Stomach (tissue), 9 donors: Measurements from ENCODE around the gene FBXW7. TPM values are rescaled to one million over a fixed set of nuclear protein-coding genes. Genes with fewer than 3 reads are reported as not detected.
A peak's percentile ranks its signal among the peaks of the same experiment; 100 is the strongest.

Experiments used
- DNase-seq, 2 donors: peaks; one replicate each; pipeline versions ENCODE4 v3.0.0 to v3.0.0-alpha.2; 2013 to 2019
- H3K27ac ChIP-seq, 5 donors: fragments of 200-600 bp in 4 of 5; sonication (generic) in 4 of 5; one replicate each; pipeline ENCODE4 v1.5.1; 2013 to 2019; ENCODE audit warnings: mild to moderate bottlenecking in 1 of 5, moderate library complexity in 1 of 5
- H3K27me3 ChIP-seq, 3 donors: fragments of 200-600 bp; sonication (generic); one replicate each; pipeline ENCODE4 v1.5.1; 2017 to 2019; ENCODE audit warnings: mixed run types in 1 of 3
- H3K36me3 ChIP-seq, 4 donors: fragments of 200-600 bp; sonication (generic); 1 replicate in 3 of 4; 2 replicates in 1 of 4; pipeline ENCODE4 v1.5.1; 2016 to 2019
- H3K4me1 ChIP-seq, 4 donors: fragments of 200-600 bp; sonication (generic); one replicate each; pipeline ENCODE4 v1.5.1; 2016 to 2019
- H3K4me3 ChIP-seq, 4 donors: fragments of 200-600 bp; sonication (generic) in 3 of 4; one replicate each; pipeline ENCODE4 v1.5.1; 2016 to 2019; ENCODE audit warnings: mild to moderate bottlenecking in 1 of 4
- H3K9me3 ChIP-seq, 4 donors: fragments of 200-600 bp; sonication (generic); one replicate each; pipeline ENCODE4 v1.5.1; 2016 to 2019
- EP300 ChIP-seq: sonication (generic); formaldehyde crosslinking; IDR thresholded peaks from one replicate; pipeline ENCODE4 v1.6.1; 2017; ENCODE audit warnings: antibody characterized with exemption
- POLR2A ChIP-seq, 4 donors: fragments of 450-650 bp; IDR thresholded peaks; one replicate each; pipeline ENCODE4 v1.6.1; 2016; ENCODE audit warnings: antibody characterized with exemption in 4 of 4, control low read depth in 2 of 4, mild to moderate bottlenecking in 1 of 4, moderate library complexity in 1 of 4
- POLR2AphosphoS5 ChIP-seq, 3 donors: sonication (generic); formaldehyde crosslinking; IDR thresholded peaks; one replicate each; pipeline ENCODE4 v1.6.1; 2016; ENCODE audit warnings: antibody characterized with exemption in 3 of 3
- WGBS, 5 donors: extraction: QIAGEN DNeasy Blood & Tissue Kit in 3 of 5; methylation state at CpG; one replicate each; pipeline versions ENCODE4 v1.1.5 to v1.1.7; 2013 to 2018; 5-methylcytosine and 5-hydroxymethylcytosine counted together
- intact Hi-C: fragments of 100-400 bp; cut with DNase I; formaldehyde crosslinking; loops from one replicate; pipeline ENCODE4 v1.15.1; 2023; ENCODE audit warnings: low total_unique reads
- polyA plus RNA-seq, 3 donors: library from polyadenylated mRNA; stranded (reverse); fragments of 200-250 nt; gene quantifications; one replicate each; pipeline ENCODE4 v1.2.3, GENCODE V29; 2013
- total RNA-seq, 5 donors: library from RNA; depleted of rRNA; stranded (reverse); fragments of >200 nt; gene quantifications; one replicate each; pipeline versions ENCODE4 v1.1.0 to v1.2.3, GENCODE V29; 2014 to 2016
- TF ChIP-seq, protein P1 (sequence below), 7 experiments: fragments of 450-650 bp in 4 of 7; fragments of 200-600 bp in 3 of 7; sonication (generic) in 3 of 7; IDR thresholded peaks; one replicate each; pipeline ENCODE4 v1.5.1; 2016 to 2019; ENCODE audit warnings: antibody characterized with exemption in 7 of 7, control low read depth in 2 of 7, mild to moderate bottlenecking in 1 of 7
- donor health status: healthy with polysubstance abuse.
- donor health status: Bipolar disorder and iron deficiency.
- donor health status: healthy.

FBXW7 gene
- total and polyA plus RNA-seq, 8 donors = 8.7 to 119 (median 25.1) TPM

- H3K27me3 ChIP-seq = no peaks in the 10 kb centered on the region
- no peak overlapping the region for H3K4me3 ChIP-seq
- peaks cover 9 to 49% (median 24%) of the 10 kb centered on the region in 4 donors for H3K4me1 ChIP-seq
- no peaks in the 10 kb centered on the region for H3K9me3 ChIP-seq
- H3K27ac ChIP-seq = no peak overlapping the region
- TF ChIP-seq, protein P1, sequence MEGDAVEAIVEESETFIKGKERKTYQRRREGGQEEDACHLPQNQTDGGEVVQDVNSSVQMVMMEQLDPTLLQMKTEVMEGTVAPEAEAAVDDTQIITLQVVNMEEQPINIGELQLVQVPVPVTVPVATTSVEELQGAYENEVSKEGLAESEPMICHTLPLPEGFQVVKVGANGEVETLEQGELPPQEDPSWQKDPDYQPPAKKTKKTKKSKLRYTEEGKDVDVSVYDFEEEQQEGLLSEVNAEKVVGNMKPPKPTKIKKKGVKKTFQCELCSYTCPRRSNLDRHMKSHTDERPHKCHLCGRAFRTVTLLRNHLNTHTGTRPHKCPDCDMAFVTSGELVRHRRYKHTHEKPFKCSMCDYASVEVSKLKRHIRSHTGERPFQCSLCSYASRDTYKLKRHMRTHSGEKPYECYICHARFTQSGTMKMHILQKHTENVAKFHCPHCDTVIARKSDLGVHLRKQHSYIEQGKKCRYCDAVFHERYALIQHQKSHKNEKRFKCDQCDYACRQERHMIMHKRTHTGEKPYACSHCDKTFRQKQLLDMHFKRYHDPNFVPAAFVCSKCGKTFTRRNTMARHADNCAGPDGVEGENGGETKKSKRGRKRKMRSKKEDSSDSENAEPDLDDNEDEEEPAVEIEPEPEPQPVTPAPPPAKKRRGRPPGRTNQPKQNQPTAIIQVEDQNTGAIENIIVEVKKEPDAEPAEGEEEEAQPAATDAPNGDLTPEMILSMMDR (IDR thresholded peaks at IDR 0.05) = no peak
- DNase-seq = no peak
- H3K36me3 ChIP-seq = no peaks in the 10 kb centered on the region
- intact Hi-C loops = no loop called here
- WGBS, 5 donors = 80 to 90% (median 85%) methylated on average over 2 of the region's 2 CpGs
Observed at GRCh38 chr4:152462047-152462446, 73.8 kb downstream of the FBXW7 start.

- no peaks in the 10 kb centered on the region for H3K9me3 ChIP-seq
- no peaks in the 10 kb centered on the region for H3K27me3 ChIP-seq
- H3K36me3 ChIP-seq = no peaks in the 10 kb centered on the region
- TF ChIP-seq POLR2A (IDR thresholded peaks at IDR 0.05) (no peak), EP300 (no peak), POLR2AphosphoS5 (IDR thresholded peaks at IDR 0.05) (no peak)
- TF ChIP-seq, protein P1 (IDR thresholded peaks at IDR 0.05) = no peak
- DNase-seq = no peak
- H3K4me1 ChIP-seq = peaks cover 9 to 51% (median 24%) of the 10 kb centered on the region in 4 donors
- H3K4me3 ChIP-seq = no peak overlapping the region
- WGBS, 5 donors = 71 to 95% (median 89%) methylated on average over 1 of the region's 1 CpG
- intact Hi-C loops = no loop called here
- no peak overlapping the region for H3K27ac ChIP-seq
Observed at GRCh38 chr4:152460488-152460887, 75.4 kb downstream of the FBXW7 start.

DNA sequence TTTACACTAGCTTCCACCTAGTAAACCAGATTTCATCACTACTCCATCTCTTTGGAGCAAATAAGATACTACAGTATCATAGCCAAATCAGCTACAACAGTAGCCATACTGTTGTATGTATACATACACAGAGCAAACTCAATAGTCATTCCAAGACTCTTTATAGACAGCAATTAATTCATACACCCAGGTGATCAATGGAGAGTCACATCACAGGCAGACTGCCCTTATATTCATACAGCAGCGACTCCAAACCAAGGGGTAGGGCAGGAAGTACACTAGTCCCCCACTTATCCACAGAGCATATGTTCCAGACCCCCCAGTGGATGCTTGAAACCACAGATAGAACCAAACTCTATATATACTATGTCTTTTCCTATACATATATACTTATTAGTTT is 76.6 kb downstream of the FBXW7 start:
- Histone ChIP-seq H3K27me3 (no peaks in the 10 kb centered on the region), H3K27ac (peak overlapping the region in 1 of 5 donors; percentile 53), H3K4me3 (no peak overlapping the region), H3K4me1 (peaks cover 6 to 49% (median 18%) of the 10 kb centered on the region in 4 donors), H3K36me3 (no peaks in the 10 kb centered on the region), H3K9me3 (no peaks in the 10 kb centered on the region)
- DNase-seq = no peak
- no peak for TF ChIP-seq POLR2AphosphoS5 (IDR thresholded peaks at IDR 0.05)
- intact Hi-C loops = no loop called here
- WGBS, 5 donors = 88 to 98% (median 93%) methylated on average over 1 of the region's 1 CpG

DNA sequence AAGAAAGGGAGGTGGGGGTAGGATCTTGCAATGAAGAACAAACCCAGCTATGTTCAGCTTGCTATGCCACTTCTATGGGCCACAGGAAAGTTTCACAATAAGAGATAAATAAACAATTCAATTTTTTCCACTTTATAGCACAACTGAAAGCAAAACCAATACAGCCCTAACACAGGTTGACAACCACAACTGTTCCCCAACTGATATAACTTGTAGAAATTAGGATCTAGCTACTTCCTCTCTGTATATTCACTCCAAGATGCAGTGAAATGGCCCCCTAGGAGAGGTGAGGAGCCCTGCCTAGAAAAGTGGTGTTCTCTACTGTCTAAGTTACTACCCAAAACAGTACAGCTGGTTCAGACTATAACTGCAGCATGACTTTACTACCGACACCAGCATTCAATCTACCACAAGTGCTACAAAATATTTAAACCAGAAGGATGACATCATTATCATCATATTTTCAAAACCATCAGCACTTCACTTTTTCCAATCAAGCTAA is 77.0 kb downstream of the FBXW7 start:
- WGBS, 5 donors = 76 to 86% (median 79%) methylated on average over 1 of the region's 1 CpG
- no peak for DNase-seq
- no peaks in the 10 kb centered on the region for H3K9me3 ChIP-seq
- H3K27me3 ChIP-seq = no peaks in the 10 kb centered on the region
- TF ChIP-seq POLR2AphosphoS5 (IDR thresholded peaks at IDR 0.05) = no peak
- no peak for TF ChIP-seq EP300
- TF ChIP-seq POLR2A (IDR thresholded peaks at IDR 0.05) = no peak
- TF ChIP-seq, protein P1 (IDR thresholded peaks at IDR 0.05) = no peak
- H3K4me1 ChIP-seq = peaks cover under 1 to 45% (median 15%) of the 10 kb centered on the region in 4 donors
- peak overlapping the region in 1 of 5 donors; percentile 53 for H3K27ac ChIP-seq
- H3K4me3 ChIP-seq = no peak overlapping the region
- H3K36me3 ChIP-seq = no peaks in the 10 kb centered on the region
- intact Hi-C loops = no loop called here

GRCh38 chr4:152456609-152457008 is 79.3 kb downstream of the FBXW7 start:
- TF ChIP-seq POLR2A (IDR thresholded peaks at IDR 0.05) (no peak), EP300 (no peak), POLR2AphosphoS5 (IDR thresholded peaks at IDR 0.05) (no peak)
- TF ChIP-seq, protein P1 (IDR thresholded peaks at IDR 0.05) = no peak
- no peak overlapping the region for H3K27ac ChIP-seq
- 67 to 86% (median 85%) methylated on average over 2 of the region's 2 CpGs for WGBS, 5 donors

More at GRCh38 chr4:152456609-152457008, 79.3 kb downstream of the FBXW7 start:
- Histone ChIP-seq H3K27me3 (no peaks in the 10 kb centered on the region), H3K36me3 (no peaks in the 10 kb centered on the region), H3K4me3 (no peak overlapping the region), H3K9me3 (no peaks in the 10 kb centered on the region), H3K4me1 (peaks cover 0 to 36% (median 4%) of the 10 kb centered on the region in 4 donors)
- intact Hi-C loops = no loop called here
- DNase-seq = no peak
